ENCODE data around the gene CD83.
"Not testable (repeated sequence)": the region's sequence is repeated elsewhere in the genome, so short reads cannot be mapped to it uniquely, and the experiment has no call there.

CD83 gene

GRCh38 chr6:14151300-14151699 is 33.7 kb downstream of the CD83 start:
- not testable (repeated sequence) for DNase-seq

GRCh38 chr6:14151773-14152172 is 34.2 kb downstream of the CD83 start:
- DNase-seq = no peak

- no peak for DNase-seq
These were observed 35.7 kb downstream of the CD83 start for GRCh38 chr6:14153228-14153627.

- no peak for DNase-seq
These were observed 41.5 kb downstream of the CD83 start for GRCh38 chr6:14159090-14159489.

- DNase-seq = no peak
These were observed 45.3 kb downstream of the CD83 start for GRCh38 chr6:14162826-14163225.

GRCh38 chr6:14165091-14165490 is 47.5 kb downstream of the CD83 start:
- no peak for DNase-seq

- DNase-seq = no peak
These were observed 49.3 kb downstream of the CD83 start for GRCh38 chr6:14166839-14167238.

- DNase-seq = no peak
These were observed 52.6 kb downstream of the CD83 start for GRCh38 chr6:14170128-14170527.

- no peak for DNase-seq
These were observed 55.0 kb downstream of the CD83 start for GRCh38 chr6:14172562-14172961.

GRCh38 chr6:14174226-14174625 is 56.7 kb downstream of the CD83 start:
- DNase-seq = no peak

GRCh38 chr6:14174996-14175395 is 57.4 kb downstream of the CD83 start:
- no peak for DNase-seq

- no peak for DNase-seq
These were observed 58.9 kb downstream of the CD83 start for GRCh38 chr6:14176429-14176828.

- no peak for DNase-seq
These were observed 60.0 kb downstream of the CD83 start for GRCh38 chr6:14177413-14178082.

GRCh38 chr6:14178083-14178445 is 60.5 kb downstream of the CD83 start:
- no peak for DNase-seq

GRCh38 chr6:14180609-14181008 is 63.0 kb downstream of the CD83 start:
- no peak for DNase-seq

- no peak for DNase-seq
These were observed 65.3 kb downstream of the CD83 start for GRCh38 chr6:14182916-14183315.
